ENCODE data around the gene TRPM2. TPM values are rescaled to one million over a fixed set of nuclear protein-coding genes. Genes with fewer than 3 reads are reported as not detected.

TRPM2 gene
- total and polyA plus RNA-seq, 8 donors, result 0.46 to 8.7 (median 2.6) TPM

DNA sequence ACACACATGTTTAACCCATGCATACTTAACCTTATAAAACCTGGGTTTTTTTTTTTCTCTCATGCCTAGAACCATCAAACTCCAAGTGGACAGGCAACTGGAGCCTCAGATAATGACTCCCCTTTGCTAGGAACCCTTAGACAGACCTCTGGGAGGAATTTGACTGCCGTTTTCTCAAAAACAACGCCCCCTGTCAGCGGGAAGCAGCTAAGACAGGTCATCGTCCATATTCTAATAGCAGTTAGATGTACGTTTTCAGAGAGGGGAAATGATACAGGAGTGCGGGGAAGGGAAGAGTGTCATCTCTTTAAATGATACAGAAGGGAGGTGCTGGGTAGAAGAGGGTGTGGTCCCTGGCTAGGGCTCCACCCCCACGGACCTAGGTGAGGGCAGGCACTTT is 136.5 kb downstream of the TRPM2 start:
- intact Hi-C loops (cut with DNase I), result no loop called here
- ATAC-seq (no peak), DNase-seq (no peak), FAIRE-seq (no peak)
- Histone ChIP-seq H3K4me1 (no peaks in the 10 kb centered on the region), H3K4me3 (no peak overlapping the region), H3K27ac (no peak overlapping the region), H3K9me3 (no peaks in the 10 kb centered on the region), H3K27me3 (no peaks in the 10 kb centered on the region), H3K36me3 (no peaks in the 10 kb centered on the region)
- TF ChIP-seq, protein P1, sequence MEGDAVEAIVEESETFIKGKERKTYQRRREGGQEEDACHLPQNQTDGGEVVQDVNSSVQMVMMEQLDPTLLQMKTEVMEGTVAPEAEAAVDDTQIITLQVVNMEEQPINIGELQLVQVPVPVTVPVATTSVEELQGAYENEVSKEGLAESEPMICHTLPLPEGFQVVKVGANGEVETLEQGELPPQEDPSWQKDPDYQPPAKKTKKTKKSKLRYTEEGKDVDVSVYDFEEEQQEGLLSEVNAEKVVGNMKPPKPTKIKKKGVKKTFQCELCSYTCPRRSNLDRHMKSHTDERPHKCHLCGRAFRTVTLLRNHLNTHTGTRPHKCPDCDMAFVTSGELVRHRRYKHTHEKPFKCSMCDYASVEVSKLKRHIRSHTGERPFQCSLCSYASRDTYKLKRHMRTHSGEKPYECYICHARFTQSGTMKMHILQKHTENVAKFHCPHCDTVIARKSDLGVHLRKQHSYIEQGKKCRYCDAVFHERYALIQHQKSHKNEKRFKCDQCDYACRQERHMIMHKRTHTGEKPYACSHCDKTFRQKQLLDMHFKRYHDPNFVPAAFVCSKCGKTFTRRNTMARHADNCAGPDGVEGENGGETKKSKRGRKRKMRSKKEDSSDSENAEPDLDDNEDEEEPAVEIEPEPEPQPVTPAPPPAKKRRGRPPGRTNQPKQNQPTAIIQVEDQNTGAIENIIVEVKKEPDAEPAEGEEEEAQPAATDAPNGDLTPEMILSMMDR (IDR thresholded peaks at IDR 0.05), result no peak
- WGBS, 2 donors, result 35 to 40% methylated on average over 7 of the region's 7 CpGs

DNA sequence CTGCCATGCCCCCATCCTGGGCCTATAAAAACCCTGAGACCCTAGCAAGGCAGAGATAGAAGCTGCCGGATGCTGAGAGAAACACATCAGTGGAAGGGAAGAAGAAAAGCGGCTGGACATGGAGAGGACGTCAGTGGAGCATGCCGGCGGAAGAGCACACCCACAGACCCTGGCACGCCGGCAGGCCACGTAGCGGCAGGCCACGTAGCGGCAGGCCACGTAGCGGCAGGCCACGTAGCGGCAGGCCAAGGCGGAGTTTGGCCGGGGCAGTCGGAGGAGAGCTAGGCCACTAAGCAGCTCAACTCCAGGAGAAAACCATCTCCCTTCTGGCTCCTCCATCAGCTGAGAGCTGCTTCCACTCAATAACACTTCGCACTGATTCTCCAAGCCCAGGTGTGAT is 137.0 kb downstream of the TRPM2 start:
- no peak for ATAC-seq
- no peaks in the 10 kb centered on the region for H3K27me3 ChIP-seq
- FAIRE-seq, result no peak
- TF ChIP-seq, protein P1 (IDR thresholded peaks at IDR 0.05), result no peak
- H3K4me1 ChIP-seq, result no peaks in the 10 kb centered on the region
- H3K27ac ChIP-seq, result no peak overlapping the region
- no peak overlapping the region for H3K4me3 ChIP-seq
- DNase-seq, result no peak
- no peaks in the 10 kb centered on the region for H3K9me3 ChIP-seq
- H3K36me3 ChIP-seq, result no peaks in the 10 kb centered on the region
- WGBS, 2 donors, result 89 to 93% methylated on average over 19 of the region's 19 CpGs
- intact Hi-C loops (cut with DNase I), result no loop called here

DNA sequence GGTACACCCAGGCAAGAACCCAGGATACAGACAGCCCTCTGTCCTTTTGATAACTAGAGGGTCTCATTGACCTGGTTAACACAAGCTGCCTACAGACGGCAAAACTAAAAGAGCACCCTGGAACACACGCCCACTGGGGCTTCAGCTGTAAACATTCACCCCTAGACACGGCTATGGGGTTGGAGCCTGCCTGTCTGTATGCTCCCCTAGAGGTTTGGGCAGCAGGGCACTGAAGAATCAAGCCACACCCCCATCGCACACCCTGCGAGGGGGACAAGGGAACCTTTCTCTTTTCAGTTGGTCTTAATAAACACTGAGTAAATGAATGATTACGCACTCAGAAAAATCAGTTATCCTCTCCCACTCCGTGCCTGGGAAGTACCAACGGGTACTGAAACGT is 137.4 kb downstream of the TRPM2 start:
- Histone ChIP-seq H3K27ac (no peak overlapping the region), H3K4me3 (no peak overlapping the region), H3K36me3 (no peaks in the 10 kb centered on the region), H3K9me3 (no peaks in the 10 kb centered on the region), H3K4me1 (no peaks in the 10 kb centered on the region), H3K27me3 (no peaks in the 10 kb centered on the region)
- WGBS, 2 donors, result 52 to 66% methylated on average over 9 of the region's 9 CpGs
- TF ChIP-seq, protein P1 (IDR thresholded peaks at IDR 0.05), result no peak
- ATAC-seq, result no peak
- intact Hi-C loops (cut with DNase I), result no loop called here
- no peak for DNase-seq
- FAIRE-seq, result no peak

Other genes with a start within 250 kb of the TRPM2 start
- gene PWP2, start 246.2 kb upstream of the TRPM2 start, total RNA-seq, result 1 to 10 TPM in 5 of 6 donors, under 1 TPM in 1; 0.87 to 5.8 (median 2.2) TPM
- gene PWP2, start 246.2 kb upstream of the TRPM2 start, polyA plus RNA-seq, result 10 to 100 TPM in 1 of 2 donors, 1 to 10 TPM in 1; 5.6 to 10.5 TPM
- gene GATD3, start 219.9 kb upstream of the TRPM2 start, total RNA-seq, result 10 to 100 TPM in 1 of 6 donors, 1 to 10 TPM in 5; 4.2 to 10.0 (median 5.9) TPM
- 1 to 10 TPM; 4.6 to 6.0 TPM for gene GATD3, start 219.9 kb upstream of the TRPM2 start, polyA plus RNA-seq
- gene ICOSLG, start 112.7 kb upstream of the TRPM2 start, total RNA-seq, result 1 to 10 TPM in 3 of 6 donors, under 1 TPM in 3; 0.46 to 2.7 (median 0.99) TPM
- under 1 TPM; 0.72 to 0.87 TPM for gene ICOSLG, start 112.7 kb upstream of the TRPM2 start, polyA plus RNA-seq
- gene DNMT3L, start 91.7 kb upstream of the TRPM2 start, total RNA-seq, result not detected
- gene DNMT3L, start 91.7 kb upstream of the TRPM2 start, polyA plus RNA-seq, result not detected
- not detected for gene AIRE, start 67.7 kb upstream of the TRPM2 start, total RNA-seq
- gene AIRE, start 67.7 kb upstream of the TRPM2 start, polyA plus RNA-seq, result under 1 TPM in 1 of 2 donors, not detected in 1; 0.02 TPM
- gene PFKL, start 53.6 kb upstream of the TRPM2 start, total RNA-seq, result 10 to 100 TPM; 40.0 to 67.9 (median 48.5) TPM
- gene PFKL, start 53.6 kb upstream of the TRPM2 start, polyA plus RNA-seq, result 100 to 1,000 TPM in 1 of 2 donors, 10 to 100 TPM in 1; 89.0 to 120 TPM
- 10 to 100 TPM; 10.3 to 20.1 (median 15.2) TPM for gene CFAP410, start 14.2 kb upstream of the TRPM2 start, total RNA-seq
- 100 to 1,000 TPM in 1 of 2 donors, 10 to 100 TPM in 1; 83.9 to 118 TPM for gene CFAP410, start 14.2 kb upstream of the TRPM2 start, polyA plus RNA-seq
- 1 to 10 TPM in 1 of 6 donors, under 1 TPM in 5; 0.35 to 1.7 (median 0.45) TPM for gene LRRC3, start 101.9 kb downstream of the TRPM2 start, total RNA-seq
- gene LRRC3, start 101.9 kb downstream of the TRPM2 start, polyA plus RNA-seq, result under 1 TPM; 0.46 to 0.66 TPM
- not detected for gene KRTAP10-1, start 186.6 kb downstream of the TRPM2 start, total RNA-seq
- gene KRTAP10-1, start 186.6 kb downstream of the TRPM2 start, polyA plus RNA-seq, result not detected
- not detected for gene KRTAP10-2, start 197.9 kb downstream of the TRPM2 start, total RNA-seq
- gene KRTAP10-2, start 197.9 kb downstream of the TRPM2 start, polyA plus RNA-seq, result not detected
- not detected for gene KRTAP10-3, start 205.2 kb downstream of the TRPM2 start, total RNA-seq
- not detected for gene KRTAP10-3, start 205.2 kb downstream of the TRPM2 start, polyA plus RNA-seq
- not detected for gene KRTAP10-4, start 220.1 kb downstream of the TRPM2 start, total RNA-seq
- gene KRTAP10-4, start 220.1 kb downstream of the TRPM2 start, polyA plus RNA-seq, result not detected
- not detected for gene KRTAP10-5, start 227.0 kb downstream of the TRPM2 start, total RNA-seq
- gene KRTAP10-5, start 227.0 kb downstream of the TRPM2 start, polyA plus RNA-seq, result not detected
- gene KRTAP10-6, start 238.9 kb downstream of the TRPM2 start, total RNA-seq, result not detected
- gene KRTAP10-6, start 238.9 kb downstream of the TRPM2 start, polyA plus RNA-seq, result not detected
- gene KRTAP10-7, start 247.0 kb downstream of the TRPM2 start, total RNA-seq, result not detected
- gene KRTAP10-7, start 247.0 kb downstream of the TRPM2 start, polyA plus RNA-seq, result not detected

Measured in pancreas (tissue), 10 donors.